Activated CD8-positive, alpha-beta memory T cell treated with anti-CD3 and anti-CD28 coated beads, Interleukin-2, amount 50 U/mL, for 48 hours (primary cell): ENCODE data around the gene PRTN3.
"Not testable (repeated sequence)": the region's sequence is repeated elsewhere in the genome, so short reads cannot be mapped to it uniquely, and the experiment has no call there.

ENCODE experiments used
- DNase-seq: peaks from one replicate; pipeline ENCODE4 v3.0.0-alpha.2; 2020

The PRTN3 gene

GRCh38 chr19:816500-816857, 24.3 kb upstream of the PRTN3 start:
- no peak for DNase-seq

- DNase-seq: not testable (repeated sequence)
These were observed 20.6 kb upstream of the PRTN3 start for GRCh38 chr19:820212-820611.

DNA sequence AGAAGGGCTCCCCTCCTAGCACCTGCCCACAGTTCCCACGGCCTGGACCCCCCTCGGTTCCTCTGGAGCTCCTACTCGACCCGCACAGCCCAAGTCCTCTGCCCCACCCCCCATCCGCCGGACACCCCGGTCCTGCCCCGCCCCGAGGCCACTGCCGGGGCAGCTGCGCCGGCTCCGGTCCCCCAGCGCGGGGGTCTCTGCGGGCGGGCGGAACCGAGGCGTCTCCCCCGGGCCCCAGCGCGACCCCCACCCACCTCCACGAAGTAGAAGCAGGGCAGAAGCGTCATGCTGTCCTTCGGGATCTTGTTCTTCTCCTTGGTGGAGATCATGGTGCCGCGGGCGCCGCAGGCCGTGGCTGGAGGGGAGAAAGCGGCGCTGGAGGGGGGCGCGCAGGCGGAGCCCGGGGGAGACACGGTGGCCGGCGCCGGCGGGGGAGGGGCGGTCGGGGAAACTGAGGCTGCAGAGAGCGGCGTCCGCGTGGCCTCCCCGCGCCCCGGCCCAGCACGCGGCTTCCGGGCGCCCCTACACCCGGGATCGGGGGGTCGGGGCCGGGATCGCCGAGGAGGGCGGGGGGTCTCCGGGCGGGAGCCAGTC, 19.5 kb upstream of the PRTN3 start:
- no peak for DNase-seq

DNA sequence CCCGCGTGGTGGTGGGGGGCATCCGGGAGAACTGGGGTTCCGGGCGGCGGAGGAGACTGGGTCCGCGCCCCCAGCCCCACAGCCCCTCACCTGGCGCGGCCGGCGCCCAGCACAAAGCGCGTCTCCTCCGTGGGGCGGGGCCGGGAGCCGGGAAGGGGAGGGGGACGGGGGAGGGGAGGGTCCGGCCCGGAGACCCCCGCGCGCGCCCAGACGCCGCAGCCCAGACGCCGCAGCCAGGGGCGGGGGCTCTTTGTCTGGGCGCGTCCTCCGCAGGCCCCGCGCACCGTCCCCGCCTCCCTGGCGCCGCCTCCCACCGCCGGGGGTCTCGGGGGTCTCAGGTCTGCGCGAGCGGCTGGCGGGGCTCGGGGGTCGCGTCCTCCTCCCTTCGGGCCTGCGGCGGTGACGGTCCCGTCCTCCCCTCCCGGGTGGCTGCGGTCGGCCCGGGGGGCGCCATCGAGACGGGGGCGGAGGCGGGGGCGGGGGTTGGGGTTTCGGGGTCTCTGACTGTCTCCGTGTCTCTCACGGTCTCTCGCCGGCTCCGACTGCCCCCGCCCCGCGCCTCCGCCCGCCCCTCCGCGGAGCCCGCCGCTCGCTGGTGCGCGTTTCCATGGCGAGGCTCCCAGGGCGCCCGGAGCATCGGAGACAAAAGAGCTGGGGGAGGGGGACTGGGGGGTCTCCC, 18.8 kb upstream of the PRTN3 start, which contains the start of gene PLPPR3:
PLPPR3 (minus strand) TSS at position 131 of the 679 bp plus-strand sequence. CDS start 396 bp downstream, outside the sequence.
- DNase-seq: no peak

GRCh38 chr19:823565-824121, 17.2 kb upstream of the PRTN3 start:
- DNase-seq: no peak

GRCh38 chr19:824885-825284, 15.9 kb upstream of the PRTN3 start:
- no peak for DNase-seq

DNA sequence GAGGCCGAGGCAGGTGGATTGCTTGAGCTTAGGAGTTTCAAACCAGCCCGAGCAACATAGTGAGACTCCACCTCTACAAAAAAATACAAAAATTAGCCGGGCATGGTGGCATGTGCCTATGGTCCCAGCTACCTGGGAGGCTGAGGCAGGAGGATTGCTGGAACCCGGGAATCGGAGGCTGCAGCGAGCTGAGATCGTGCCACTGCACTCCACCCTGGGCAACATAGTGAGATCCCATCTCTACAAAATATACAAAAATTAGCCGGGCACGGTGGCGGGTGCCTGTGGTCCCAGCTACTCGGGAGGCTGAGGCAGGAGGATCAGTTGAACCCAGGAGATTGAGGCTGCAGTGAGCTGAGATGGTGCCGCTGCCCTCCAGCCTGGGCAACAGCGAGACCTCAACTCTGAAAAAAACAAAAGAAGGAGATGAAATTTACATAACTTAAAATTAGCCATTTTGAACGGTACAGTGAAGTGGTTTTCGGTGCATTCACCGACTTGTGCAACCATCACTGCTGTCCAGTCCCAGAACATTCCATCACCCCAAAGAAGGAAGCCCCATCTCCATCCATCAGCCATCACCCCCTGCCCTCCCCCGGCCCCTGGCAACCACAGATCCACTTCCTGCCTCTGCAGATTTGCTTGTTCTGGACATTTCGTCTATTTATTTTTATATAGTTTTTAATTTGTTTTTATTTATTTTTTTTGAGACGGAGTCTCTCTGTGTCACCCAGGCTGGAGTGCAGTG, 14.7 kb upstream of the PRTN3 start:
- DNase-seq: no peak

DNA sequence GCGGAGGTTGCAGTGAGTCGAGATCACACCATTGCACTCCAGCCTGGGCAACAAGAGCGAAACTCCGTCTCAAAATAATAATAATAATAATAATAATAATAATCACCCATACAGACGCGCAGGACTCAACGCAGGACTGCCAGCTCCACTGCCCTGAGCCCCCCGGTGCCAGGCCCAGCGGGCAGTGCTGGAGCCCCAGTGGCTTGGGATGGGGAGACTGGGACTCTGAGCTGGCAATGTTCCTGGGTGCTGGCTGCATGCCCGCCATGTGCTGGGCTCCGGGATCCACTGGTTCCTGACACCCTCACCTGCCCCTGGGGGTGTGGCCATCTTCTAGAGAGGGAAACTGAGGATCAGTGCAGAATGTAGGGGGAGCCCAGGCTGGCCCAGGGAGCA, 13.5 kb upstream of the PRTN3 start:
- DNase-seq: no peak

DNA sequence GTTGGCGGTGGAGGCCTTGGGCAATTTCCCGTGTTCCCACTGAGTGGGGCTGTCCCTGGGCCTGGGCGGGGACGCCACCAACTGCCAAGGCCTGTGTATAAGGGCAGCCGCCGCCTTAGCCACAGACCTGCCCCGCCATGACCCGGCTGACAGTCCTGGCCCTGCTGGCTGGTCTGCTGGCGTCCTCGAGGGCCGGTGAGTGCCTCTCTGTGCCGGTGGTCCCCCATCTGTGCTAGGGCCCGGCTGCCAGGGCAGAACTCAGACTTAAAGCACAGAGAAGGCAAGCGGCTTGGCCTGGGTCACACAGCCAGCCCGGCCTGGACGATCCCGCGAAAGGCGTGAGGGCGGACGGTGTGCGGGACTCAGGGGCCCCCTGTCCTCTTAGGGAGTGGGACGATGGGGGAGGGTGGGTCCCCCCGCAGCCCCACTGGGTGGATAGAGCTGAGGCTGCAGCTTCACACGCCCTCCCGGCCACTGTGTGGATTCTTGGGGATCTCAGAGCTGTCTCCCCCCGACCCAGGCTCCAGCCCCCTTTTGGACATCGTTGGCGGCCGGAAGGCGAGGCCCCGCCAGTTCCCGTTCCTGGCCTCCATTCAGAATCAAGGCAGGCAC, 13.0 kb upstream of the PRTN3 start, which contains the start of gene AZU1:
AZU1 (plus strand) TSS at position 128 of the 612 bp plus-strand sequence; CDS start at position 138, 10 bp downstream.
- no peak for DNase-seq

DNA sequence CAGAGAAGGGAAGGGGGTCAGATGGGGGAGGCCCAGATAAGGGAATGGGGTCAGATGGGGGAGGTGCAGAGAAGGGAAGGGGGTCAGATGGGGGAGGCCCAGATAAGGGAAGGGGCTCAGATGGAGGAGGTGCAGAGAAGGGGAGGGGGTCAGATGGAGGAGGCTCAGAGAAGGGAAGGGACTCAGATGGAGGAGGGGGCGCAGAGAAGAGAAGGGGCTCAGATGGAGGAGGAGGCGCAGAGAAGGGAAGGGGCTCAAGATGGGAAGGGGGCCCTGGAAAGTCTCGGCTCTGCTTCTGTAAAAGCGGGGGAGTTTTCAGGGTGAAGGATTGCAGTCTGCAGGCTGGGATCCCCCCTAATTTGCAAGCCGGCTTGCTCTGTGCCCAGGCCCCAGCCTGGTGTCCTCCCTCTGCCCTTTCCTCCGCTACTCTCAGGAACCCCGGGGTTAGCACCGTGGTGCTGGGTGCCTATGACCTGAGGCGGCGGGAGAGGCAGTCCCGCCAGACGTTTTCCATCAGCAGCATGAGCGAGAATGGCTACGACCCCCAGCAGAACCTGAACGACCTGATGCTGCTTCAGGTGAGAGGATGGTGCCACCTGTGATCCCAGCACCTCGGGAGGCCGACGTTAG, 11.6 kb upstream of the PRTN3 start:
- DNase-seq: no peak

- DNase-seq: no peak
These were observed 9.1 kb upstream of the PRTN3 start for GRCh38 chr19:831407-832369.

DNA sequence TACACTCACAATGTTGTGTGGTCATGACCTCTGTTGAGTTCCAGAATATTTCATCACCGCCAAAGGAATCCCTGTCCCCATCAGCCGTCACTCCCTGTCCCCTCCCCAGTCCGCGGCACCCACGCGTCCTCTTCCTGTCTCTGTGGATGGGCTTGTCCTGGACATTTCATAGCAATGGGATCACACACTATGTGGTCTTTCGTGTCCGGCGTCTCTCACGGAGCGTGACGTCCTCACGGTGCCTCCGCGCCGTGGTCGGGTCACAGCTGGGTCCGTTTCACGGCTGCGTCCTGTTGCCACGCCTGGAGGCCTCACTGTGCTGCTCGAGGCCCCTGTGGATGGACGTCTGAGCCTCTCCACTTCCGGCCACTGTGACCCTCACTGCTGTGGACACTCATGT, 6.6 kb upstream of the PRTN3 start:
- no peak for DNase-seq

DNA sequence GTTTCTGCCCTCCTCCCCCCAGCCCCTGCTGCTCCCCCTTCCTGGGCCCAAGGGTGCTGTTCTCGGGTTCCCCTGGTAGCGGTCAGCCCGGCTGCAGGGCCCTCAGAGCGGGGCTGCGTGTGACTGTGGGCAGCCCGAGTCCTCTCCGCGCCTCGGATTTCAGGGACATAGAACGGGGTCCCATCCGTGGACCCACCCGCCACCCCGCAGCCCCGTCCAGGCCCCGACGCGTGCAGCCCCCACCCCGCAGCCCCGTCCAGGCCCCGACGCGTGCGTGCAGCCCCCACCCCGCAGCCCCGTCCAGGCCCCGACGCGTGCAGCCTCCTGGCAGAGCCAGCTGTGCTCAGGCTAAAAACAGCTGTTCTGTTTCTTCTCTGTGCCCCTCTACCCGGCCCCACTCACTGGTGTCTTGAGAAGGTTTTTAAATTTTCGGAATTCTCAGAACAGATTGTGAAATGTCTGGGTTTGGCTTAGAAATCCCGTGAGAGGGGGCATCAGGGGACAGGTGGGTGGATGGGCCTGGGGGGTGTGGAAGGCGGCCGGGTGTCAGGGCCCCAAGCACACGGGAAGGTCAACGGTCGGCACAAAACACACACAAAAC, 5.5 kb upstream of the PRTN3 start:
- no peak for DNase-seq

DNA sequence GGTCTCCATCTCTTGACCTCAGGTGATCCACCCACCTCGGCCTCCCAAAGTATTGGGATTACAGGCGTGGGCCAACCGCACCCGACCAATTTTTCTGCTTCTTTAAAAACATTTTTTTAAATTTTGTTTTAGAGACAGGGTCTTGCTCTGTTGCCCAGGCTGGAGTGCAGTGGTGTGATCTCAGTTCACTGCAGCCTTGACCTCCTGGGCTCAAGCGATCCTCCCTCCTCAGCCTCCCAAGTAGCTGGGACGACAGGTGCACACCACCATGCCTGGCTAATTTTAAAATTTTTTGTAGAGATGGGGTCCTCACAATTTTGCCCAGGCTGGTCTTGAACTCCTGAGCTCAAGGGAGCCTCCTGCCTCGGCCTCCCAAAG, 2.0 kb downstream of the PRTN3 start:
- not testable (repeated sequence) for DNase-seq

DNA sequence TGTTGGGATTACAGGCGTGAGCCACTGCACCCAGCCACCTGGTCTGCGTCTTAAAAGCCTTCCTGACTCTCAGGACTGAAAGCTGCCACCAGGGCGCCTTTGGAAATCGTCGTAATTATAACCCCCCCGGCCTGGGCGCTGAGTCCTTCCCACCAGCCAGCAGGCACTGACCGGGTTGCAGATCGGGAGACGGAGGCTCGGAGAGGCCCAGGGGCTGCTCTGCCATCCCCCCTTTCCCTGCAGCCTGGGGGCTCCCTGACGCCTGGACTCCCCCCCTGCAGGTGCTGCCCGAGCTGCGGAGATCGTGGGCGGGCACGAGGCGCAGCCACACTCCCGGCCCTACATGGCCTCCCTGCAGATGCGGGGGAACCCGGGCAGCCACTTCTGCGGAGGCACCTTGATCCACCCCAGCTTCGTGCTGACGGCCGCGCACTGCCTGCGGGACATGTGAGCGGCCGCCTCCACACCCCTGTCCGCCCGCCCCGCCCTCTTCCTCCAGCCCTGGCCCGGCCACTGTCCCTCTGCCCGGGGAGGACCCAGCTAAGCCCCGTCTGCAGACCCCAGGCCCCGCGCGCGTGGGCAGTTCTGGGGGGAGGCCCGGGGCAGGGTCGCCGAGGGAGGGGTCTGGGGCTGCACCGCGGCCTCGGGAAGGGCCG, 2.5 kb downstream of the PRTN3 start:
- DNase-seq: no peak

GRCh38 chr19:843836-844545, 3.2 kb downstream of the PRTN3 start:
- no peak for DNase-seq

DNA sequence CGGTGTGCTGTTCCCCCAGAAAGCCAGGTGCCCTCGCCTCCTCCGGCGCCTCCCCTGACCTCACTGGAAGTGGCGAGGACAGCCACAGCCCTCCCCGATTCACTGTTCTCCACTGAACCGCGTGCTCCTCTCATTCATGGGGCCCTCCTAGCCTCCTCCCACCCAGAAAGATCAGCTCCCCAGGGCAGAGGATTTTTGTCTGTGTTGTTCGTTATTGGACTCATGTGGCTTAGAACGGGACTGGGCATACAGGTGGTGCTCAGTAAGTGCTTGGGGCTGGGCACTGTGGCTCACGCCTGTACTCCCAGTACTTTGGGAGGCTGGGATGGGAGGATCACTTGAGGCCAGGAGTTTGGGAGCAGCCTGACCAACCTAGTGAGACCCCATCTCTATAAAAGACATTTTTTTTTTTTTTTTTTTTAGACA, 3.8 kb downstream of the PRTN3 start:
- no peak for DNase-seq

- no peak for DNase-seq
These were observed 5.1 kb downstream of the PRTN3 start for GRCh38 chr19:845707-846521.

GRCh38 chr19:848386-848921, 7.7 kb downstream of the PRTN3 start:
- no peak for DNase-seq
